ENCODE data around the gene MAML2.
A peak's percentile ranks its signal among the peaks of the same experiment; 100 is the strongest.

The MAML2 gene

DNA sequence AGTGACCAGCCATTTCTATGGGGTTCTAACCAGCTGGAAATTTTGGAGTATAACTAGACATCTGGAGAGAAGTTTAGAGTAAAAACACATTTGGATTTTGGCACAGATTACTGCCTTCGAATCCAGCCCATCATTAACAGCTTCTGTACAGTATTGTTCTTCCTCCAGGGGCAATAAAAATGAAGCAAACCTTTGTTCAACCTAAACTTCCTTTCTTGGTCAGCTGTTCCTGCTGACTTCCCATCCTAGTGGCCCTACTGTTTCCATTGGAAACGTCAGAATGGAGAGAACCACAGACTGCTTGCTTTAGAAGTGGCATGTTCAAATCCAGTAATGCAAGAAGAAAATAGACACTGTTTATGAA lies 215.4 kb downstream of the MAML2 start:
- no peak for DNase-seq (ENCODE audit: low read depth, low spot score)

- no peak for DNase-seq (ENCODE audit: low read depth, low spot score)
Measured at GRCh38 chr11:96126917-96127595, 215.9 kb downstream of the MAML2 start.

DNA sequence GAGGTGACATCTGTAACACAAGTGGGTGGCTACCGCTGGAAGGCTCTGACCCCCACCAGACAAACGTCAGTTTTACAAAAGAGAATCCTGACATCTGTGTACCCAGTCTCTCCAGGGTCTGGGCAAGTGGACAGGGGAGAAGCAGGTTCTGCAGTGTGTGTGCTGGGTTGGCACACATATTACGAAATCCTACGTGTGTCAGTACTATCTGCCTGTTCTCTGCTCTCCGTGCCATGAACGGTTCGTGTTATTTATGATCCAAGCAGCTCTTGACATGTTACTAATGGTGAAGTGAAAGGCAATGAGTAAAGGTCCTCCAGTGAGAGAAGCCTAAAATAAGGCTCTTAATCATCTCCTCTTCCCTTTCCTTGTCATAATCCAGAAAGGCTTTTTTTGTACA lies 217.6 kb downstream of the MAML2 start:
- DNase-seq (ENCODE audit: low read depth, low spot score) = no peak

- no peak for DNase-seq (ENCODE audit: low read depth, low spot score)
Measured at GRCh38 chr11:96124155-96124554, 218.8 kb downstream of the MAML2 start.

DNA sequence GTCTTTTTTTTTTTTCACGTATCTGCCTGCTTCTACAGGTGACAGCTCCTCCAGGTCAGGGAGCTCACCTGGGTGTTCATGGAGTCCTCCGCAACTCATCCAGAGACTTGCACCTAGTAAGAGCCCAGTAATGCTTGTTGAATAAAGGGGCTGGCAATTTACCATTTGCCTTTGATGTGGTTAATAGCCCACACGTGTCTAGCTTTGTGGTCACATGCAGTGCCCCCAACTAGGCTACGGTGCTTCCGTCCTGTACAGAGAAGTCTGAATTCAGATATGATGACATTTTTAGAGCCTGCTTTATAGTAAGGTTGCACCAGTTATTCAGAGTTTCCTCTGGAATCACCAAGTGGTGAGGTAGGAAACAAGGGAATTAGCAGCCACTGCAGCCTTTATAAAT lies 219.7 kb downstream of the MAML2 start:
- DNase-seq (ENCODE audit: low read depth, low spot score) = no peak

- peak; percentile 92 for DNase-seq (ENCODE audit: low read depth, low spot score)
Measured at GRCh38 chr11:96122601-96123074, 220.4 kb downstream of the MAML2 start.

DNA sequence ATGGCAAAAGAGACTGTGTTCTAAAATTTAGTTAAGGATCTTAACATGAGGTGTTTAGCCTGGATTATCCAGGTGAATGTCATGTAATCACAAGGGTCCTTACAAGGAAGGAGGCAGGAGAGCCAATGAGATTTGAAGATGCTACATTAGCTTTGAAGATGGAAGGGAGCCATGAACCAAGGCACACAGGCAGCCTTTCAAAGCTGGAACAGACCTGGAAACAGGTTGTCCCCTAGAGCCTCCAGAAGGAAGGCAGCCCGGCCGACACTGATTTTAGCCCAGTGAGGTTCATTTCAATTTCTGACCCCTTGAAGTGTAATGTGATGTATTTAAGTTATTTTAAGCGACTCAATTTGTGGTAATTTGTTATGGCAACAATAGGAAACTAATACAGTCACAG lies 223.8 kb downstream of the MAML2 start:
- no peak for DNase-seq (ENCODE audit: low read depth, low spot score)

DNA sequence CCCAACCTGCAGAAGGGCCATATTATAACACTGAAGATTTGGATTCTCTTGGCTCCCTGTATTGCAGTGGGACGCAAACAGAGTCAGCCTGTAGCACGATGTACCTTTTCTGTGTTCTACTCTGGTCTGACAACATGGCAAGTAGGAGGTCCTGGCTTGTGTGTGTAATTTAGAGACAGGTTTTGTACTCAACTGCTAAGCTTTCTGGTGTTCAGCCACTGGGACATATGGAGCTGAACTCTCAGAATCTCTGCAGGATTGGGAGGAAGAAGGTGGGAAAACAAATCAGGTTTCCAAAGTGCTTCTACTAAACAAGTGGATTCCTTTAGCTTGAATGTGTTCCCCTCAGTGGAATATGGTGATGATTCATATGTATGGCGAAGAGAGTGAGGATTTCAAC lies 226.6 kb downstream of the MAML2 start:
- DNase-seq (ENCODE audit: low read depth, low spot score) = no peak

GRCh38 chr11:96114178-96115064 lies 228.6 kb downstream of the MAML2 start:
- DNase-seq (ENCODE audit: low read depth, low spot score) = no peak

DNA sequence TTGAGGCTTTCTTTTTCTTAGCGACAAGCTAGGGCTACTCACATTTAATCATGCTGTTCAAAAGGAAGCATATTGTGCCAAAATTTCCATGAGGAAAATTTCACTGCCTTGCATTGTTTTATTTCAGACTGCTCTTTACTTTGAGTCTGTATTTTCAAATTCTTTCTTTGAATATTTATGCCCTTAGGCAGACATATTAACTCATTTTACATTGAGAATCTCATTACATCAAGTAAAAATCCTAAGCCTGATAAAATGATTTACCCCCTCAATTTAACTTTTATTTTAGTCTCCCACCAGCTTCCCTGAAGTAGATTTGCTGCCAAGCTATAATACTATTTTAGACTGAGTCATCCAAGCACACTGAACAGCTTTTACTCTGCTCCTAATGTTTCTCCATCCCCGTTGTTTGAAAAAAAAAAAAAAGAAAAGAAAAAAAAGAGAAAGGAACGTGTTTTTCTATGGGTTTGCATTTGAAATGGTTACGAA lies 229.8 kb downstream of the MAML2 start:
- peak; percentile 69 for DNase-seq (ENCODE audit: low read depth, low spot score)

DNA sequence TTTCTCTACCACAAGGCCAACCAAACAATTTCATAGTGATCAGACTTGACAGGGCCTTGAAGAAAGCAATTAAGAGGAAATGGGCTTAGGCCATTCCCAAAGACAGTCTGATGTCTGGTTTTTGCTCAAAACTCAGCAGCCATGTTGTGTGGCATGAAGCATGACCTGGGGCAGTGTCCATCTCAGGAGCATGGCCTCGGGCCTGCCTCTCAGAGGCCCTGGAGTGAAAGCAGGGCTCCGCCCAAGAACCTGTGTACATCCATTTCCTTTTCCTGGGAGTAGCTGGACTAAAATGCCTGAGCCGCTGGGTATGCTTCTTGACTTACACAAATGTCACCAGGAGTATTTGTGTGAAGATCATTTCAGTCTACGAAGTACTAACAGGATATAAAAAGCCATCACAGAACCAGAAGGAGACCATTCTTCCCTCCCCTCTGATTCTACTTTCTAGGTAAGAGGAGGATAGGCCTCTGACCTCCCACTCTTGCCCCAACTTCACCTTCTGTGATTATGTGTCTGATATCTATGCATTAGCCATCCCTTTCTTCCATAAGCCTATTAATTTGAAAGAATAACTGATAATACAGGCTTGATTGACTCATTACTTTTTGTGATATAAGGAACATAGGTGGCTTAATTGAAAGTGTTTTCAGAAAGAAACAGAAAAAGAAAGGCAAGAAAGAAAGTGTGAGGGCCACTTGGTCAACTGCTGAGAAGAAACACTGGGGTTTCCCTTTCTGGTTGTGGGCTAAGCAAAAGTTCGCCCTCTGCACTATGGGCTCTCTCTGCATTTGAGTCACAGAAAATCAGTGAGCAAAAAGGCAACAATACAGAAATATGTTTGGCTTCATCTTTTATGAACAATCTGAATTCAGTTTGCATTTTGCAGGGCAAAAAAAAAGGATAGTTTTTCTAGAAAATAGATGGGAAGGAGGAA lies 230.5 kb downstream of the MAML2 start:
- no peak for DNase-seq (ENCODE audit: low read depth, low spot score)

DNA sequence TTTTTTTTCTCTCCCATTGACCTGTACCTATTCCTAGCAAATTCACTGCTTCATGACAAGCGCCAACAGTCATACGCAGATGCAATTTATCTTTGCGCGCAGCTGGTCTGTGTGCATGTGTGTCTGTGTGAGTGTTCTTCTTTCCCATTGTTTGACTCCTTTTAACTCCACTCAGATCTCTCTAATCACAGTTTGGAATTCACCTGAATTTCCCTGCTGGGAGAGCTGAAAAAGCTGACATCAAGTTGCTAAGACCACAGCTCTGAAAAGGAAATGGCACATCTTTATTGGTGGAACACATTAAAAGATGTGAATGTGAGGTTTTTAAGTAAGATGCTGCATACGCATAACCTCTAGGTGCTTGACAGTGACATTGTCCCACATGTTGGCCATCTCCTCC lies 231.7 kb downstream of the MAML2 start:
- DNase-seq (ENCODE audit: low read depth, low spot score) = no peak

GRCh38 chr11:96110302-96110701 lies 232.7 kb downstream of the MAML2 start:
- no peak for DNase-seq (ENCODE audit: low read depth, low spot score)

DNA sequence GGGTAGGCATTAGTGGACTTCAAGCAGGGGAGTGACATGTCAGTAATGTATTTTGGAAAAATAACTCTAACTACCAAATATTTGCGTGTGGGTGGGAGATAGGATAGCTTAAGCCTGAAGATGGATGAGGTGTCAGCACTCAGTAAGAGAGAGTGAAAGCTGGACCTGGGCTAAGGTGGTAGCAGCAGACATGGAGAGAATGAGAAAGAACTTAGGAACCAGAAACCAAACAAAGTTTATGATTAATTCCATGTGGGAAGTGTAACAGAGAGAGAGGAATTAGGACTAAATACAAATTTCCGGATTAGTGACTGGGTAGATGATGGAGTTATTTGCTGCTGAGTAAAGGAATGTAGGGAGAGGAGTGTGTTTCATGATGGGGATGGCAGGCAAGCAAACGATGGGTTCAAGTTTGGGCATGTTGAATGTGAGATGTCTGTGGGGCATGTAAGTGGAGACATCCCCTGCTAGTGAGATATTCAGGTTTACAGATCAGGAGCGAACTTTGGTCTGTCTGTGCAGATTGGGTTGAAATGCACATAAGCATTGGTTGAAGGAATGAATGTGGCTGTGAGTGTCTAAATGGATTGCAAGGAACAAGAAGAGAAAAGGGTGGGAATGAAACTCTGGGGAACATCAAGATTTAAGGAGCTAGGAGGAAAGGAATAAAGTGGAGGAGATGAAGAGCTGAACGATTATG lies 233.5 kb downstream of the MAML2 start:
- DNase-seq (ENCODE audit: low read depth, low spot score) = no peak

GRCh38 chr11:96107143-96107824 lies 235.7 kb downstream of the MAML2 start:
- DNase-seq (ENCODE audit: low read depth, low spot score) = no peak

DNA sequence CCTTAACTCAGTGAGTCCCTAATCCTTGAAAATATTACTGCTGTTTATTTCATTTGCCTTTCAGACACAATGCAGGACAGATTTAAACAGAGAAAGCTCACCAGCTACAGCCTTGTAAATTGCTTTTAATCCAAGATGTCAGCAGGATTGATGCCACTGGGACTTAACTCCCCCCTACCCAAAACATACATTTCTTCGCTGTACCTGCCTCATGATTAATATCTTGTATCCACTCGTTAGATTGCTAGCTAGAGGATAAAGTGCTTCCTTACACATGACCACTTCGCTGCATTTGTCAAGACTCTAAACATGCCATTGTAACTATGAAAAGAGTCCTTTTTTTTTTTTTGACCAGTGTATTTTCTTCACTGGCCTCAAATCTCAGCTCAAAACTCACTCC lies 236.3 kb downstream of the MAML2 start:
- no peak for DNase-seq (ENCODE audit: low read depth, low spot score)

GRCh38 chr11:96105944-96106343 lies 237.1 kb downstream of the MAML2 start:
- no peak for DNase-seq (ENCODE audit: low read depth, low spot score)

GRCh38 chr11:96105197-96105895 lies 237.6 kb downstream of the MAML2 start:
- DNase-seq (ENCODE audit: low read depth, low spot score) = no peak

- DNase-seq (ENCODE audit: low read depth, low spot score) = no peak
Measured at GRCh38 chr11:96104496-96104895, 238.5 kb downstream of the MAML2 start.

- DNase-seq (ENCODE audit: low read depth, low spot score) = no peak
Measured at GRCh38 chr11:96103721-96104120, 239.3 kb downstream of the MAML2 start.
